Activated T-cell treated with anti-CD3 and anti-CD28 coated beads, Interleukin-2, amount 50 U/mL, for 72 hours (primary cell): ENCODE data around the gene NFATC2. TPM values are rescaled to one million over a fixed set of nuclear protein-coding genes. Genes with fewer than 3 reads are reported as not detected.

Experiments
- ATAC-seq, 2 donors: fragments of 150-1000 bp; cut with Tn5 transposase; replicated peaks in 1 of 2; 2 replicates each; pipeline ENCODE4 v1.10.0; 2021; ENCODE audit warnings: moderate library complexity in 2 of 2, mild to moderate bottlenecking in 1 of 2
- DNase-seq, 2 donors: peaks; one replicate each; pipeline ENCODE4 v3.0.0; 2021 to 2022; ENCODE audit warnings: mixed read lengths in 1 of 2
- H3K27ac Mint-ChIP-seq: one replicate; pipeline ENCODE4 v1.8.0; 2022; ENCODE audit warnings: mild to moderate bottlenecking, moderate library complexity, mixed read lengths
- H3K27me3 Mint-ChIP-seq: one replicate; pipeline ENCODE4 v1.8.0; 2022; ENCODE audit warnings: low read depth, mixed read lengths
- H3K36me3 Mint-ChIP-seq, 2 donors: one replicate each; pipeline ENCODE4 v1.8.0; 2022; ENCODE audit warnings: mixed read lengths in 2 of 2, mild to moderate bottlenecking in 1 of 2; ENCODE audit not compliant: insufficient read depth in 2 of 2
- H3K4me1 Mint-ChIP-seq: one replicate; pipeline ENCODE4 v1.8.0; 2022; ENCODE audit warnings: low read depth, mixed read lengths
- H3K4me3 Mint-ChIP-seq, 2 donors: one replicate each; pipeline ENCODE4 v1.8.0; 2022; ENCODE audit warnings: mild to moderate bottlenecking in 2 of 2, mixed read lengths in 2 of 2, moderate library complexity in 2 of 2
- H3K9me3 Mint-ChIP-seq, 2 donors: one replicate each; pipeline ENCODE4 v1.8.0; 2022; ENCODE audit warnings: mixed read lengths in 2 of 2
- total RNA-seq, 2 donors: library from RNA; stranded (reverse); gene quantifications; one replicate each; pipeline ENCODE4 v1.2.3, GENCODE V29; 2022

The NFATC2 gene
- total RNA-seq, 2 donors from 2014 or later, result 29.4 to 39.9 TPM

DNA sequence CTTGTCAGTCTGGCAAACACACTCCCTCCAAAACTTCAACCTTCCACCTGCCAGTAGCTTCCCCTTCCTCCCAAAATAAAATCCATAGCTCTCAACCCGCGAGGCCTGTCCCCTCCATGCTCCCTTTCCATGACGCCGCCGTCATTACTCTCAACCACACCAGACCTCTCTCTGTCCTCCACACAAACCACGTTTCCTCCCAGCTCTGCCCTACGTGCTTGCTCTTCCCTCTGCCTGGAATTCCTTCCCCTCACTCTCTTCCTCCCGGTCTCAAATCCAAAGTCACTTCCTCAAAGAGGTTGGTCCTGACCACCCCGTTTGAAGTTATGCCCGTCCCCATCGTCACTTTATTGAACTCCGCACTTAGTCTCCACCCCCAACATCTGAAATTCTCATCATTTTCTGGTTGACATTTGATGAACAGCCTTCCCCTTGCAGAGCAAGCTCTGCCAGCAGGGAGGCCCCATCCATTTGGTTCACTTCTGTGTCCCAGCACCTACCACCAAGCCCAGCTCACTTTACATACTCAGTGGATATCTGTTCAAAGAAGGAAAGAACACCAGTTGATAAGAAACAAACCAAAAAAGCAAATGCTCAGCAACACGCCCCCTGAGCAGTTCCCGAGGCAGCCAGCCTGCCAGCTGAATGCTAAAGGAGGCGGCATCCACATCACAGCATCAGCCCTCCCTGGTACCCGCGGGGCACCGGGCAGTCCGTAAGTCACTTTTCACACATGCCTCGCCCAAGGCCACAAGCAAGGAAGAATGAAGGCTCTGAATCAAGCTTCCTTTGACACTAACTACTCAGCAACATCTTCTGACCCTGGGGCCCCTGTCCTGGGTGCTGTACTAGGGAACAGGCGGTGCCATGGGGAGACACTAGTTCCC is 125.0 kb downstream of the NFATC2 start:
- no peak for ATAC-seq
- H3K9me3 Mint-ChIP-seq, result no peaks in the 10 kb centered on the region
- peaks cover 74% of the 10 kb centered on the region for H3K4me1 Mint-ChIP-seq
- DNase-seq, result no peak
- H3K4me3 Mint-ChIP-seq, result peak overlapping the region; percentile 43 to 51
- peaks cover 8 to 31% of the 10 kb centered on the region in 2 donors for H3K36me3 Mint-ChIP-seq
- peak overlapping the region; percentile 91 for H3K27ac Mint-ChIP-seq
- no peaks in the 10 kb centered on the region for H3K27me3 Mint-ChIP-seq

DNA sequence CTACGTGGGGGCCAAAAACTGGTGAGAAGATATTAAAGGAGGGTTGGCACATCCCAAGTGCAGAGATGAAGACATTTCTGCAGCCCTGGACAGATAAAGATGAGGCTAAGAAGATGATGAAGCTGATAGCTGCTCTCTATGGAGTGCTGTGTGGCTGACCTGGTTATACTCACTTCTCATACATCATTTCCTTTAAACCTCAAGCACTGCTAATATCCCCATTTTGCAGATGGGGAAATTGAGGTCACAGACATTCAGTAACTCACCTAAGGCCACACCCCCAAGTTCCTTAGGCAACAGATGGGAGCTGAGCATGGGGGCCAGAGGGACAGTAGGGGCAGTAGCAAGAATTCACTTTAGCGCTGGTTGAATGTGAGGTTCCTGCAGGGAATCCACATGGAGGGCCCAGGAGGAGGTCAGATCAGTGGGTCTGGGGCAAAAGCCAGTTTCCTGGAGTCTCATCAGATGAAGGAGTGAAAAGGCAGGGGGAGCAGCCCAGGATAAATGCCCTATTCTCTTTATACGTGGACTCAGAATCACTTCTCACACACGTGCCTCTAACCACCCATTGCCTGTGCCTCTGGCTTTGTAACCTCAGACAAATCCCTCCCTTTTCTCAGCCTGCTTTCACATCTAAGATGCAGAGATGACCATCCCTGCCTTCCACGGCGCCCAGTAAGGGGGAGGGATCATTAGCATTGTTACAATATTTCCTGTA is 125.8 kb downstream of the NFATC2 start:
- no peaks in the 10 kb centered on the region for H3K9me3 Mint-ChIP-seq
- peaks cover 74% of the 10 kb centered on the region for H3K4me1 Mint-ChIP-seq
- peak overlapping the region; percentile 43 to 51 for H3K4me3 Mint-ChIP-seq
- peak overlapping the region; percentile 91 for H3K27ac Mint-ChIP-seq
- DNase-seq (no peak), ATAC-seq (peak in 1 of 2 donors; percentile 14)
- peaks cover 8 to 29% of the 10 kb centered on the region in 2 donors for H3K36me3 Mint-ChIP-seq
- H3K27me3 Mint-ChIP-seq, result no peaks in the 10 kb centered on the region

DNA sequence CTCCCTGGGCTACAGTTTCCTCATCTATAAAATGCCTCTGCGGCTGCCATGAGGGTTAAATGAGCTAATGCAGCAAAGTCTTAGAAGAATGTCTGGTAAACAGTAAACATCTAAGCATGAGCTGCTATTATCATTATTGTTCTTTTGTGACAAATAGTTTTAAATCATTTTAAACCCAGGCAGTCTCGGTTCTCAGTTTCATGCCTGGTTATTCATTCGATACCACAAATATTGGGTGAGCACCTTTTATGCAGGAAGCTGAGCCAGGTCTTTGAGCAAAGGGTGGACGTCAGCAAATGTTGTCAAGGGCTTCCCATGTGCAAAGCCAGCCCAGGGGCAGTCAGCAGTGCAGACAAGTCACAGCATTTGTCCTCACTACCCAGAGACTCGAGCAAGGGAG is 128.7 kb downstream of the NFATC2 start:
- peak; percentile 53 to 57 for ATAC-seq

DNA sequence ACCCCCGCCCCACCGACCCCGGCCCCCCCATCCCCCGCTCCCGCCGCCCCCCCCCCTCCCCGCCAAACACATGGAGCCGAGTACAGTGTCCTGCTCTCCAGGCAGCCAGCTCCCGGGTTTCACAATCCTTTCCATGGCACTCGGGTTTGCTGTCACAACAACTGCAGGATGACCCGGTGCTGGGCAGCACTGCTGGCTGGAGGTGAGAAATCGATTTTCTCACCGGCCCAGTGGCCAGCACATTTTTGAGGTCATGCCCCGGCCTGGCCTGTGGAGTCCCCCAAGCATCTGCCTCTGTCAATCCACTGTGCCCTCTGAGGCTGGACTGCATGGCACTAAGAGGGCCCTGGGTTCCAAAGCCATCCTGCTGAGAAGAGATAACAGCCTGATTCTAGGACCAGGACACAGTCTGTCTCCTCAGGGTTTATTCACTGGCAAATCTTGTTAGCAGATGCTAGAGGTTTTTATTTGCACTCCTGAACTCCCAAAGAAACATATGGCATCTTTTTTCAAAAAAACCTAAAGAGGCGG is 129.5 kb downstream of the NFATC2 start:
- DNase-seq (no peak), ATAC-seq (no peak)
- Mint-ChIP-seq H3K36me3 (peaks cover 24 to 33% of the 10 kb centered on the region in 2 donors), H3K9me3 (peaks cover 0 to 3% of the 10 kb centered on the region in 2 donors), H3K27ac (no peak overlapping the region), H3K4me1 (peaks cover 65% of the 10 kb centered on the region), H3K4me3 (no peak overlapping the region), H3K27me3 (no peaks in the 10 kb centered on the region)

More for the DNA sequence above, 128.7 kb downstream of the NFATC2 start:
- Mint-ChIP-seq H3K27me3 (no peaks in the 10 kb centered on the region), H3K36me3 (peaks cover 24 to 35% of the 10 kb centered on the region in 2 donors), H3K4me1 (peaks cover 65% of the 10 kb centered on the region), H3K27ac (peak overlapping the region; percentile 75), H3K9me3 (peaks cover 0 to 3% of the 10 kb centered on the region in 2 donors), H3K4me3 (peak overlapping the region; percentile 33 to 59)
- DNase-seq, result no peak

DNA sequence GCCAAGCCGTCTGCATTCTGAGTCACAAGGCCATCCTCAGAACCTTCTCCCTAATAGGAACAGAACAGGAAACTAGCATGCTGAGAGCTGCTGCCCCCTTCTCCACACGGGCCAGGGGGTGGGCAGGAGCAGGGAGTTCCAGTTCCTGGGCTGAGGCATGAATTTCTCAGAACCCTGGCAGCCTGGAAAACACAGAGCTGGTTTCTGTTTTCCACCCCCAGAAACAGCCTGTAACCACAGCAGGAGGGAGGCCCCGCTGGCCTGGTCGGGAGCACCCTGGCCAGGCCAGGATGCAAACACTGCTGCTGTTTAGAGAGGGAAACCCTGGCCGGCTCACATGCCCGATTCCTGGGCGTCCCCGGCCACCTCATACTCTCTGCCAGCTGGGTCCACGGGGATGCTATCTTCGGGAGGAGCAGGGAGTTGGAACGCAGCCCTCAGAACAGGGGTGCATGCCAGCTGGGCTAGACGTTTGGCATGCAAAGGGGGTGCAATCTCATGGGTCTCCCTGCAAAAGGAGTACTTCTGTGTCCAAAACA is 130.1 kb downstream of the NFATC2 start:
- DNase-seq (no peak), ATAC-seq (peak in 1 of 2 donors; percentile 10)
- H3K9me3 Mint-ChIP-seq, result peaks cover 0 to 3% of the 10 kb centered on the region in 2 donors
- no peak overlapping the region for H3K27ac Mint-ChIP-seq
- H3K27me3 Mint-ChIP-seq, result no peaks in the 10 kb centered on the region
- peak overlapping the region in 1 of 2 donors; percentile 24 for H3K4me3 Mint-ChIP-seq
- H3K4me1 Mint-ChIP-seq, result peaks cover 62% of the 10 kb centered on the region
- H3K36me3 Mint-ChIP-seq, result peaks cover 22 to 34% of the 10 kb centered on the region in 2 donors

DNA sequence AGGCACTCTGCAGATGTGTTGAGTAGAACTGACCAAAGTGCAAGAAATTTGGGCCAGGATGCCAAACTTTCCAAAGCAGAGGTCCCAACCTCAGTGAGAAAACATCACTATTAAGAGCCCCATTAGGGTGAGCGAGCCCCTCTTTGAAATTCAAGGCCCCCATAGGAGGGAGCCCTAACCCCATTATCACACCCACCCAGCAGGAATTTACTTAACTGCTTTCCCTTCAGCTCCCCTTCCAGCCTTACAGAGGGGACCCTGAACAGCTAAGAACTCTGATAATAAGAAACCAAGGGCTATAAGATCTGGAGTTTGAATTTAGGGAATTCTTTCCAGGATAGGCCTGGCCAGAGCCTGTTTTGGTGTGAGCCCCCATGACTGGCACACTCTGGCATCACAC is 130.6 kb downstream of the NFATC2 start:
- H3K4me3 Mint-ChIP-seq, result no peak overlapping the region
- ATAC-seq, result no peak
- H3K36me3 Mint-ChIP-seq, result peaks cover 22 to 33% of the 10 kb centered on the region in 2 donors
- H3K27me3 Mint-ChIP-seq, result no peaks in the 10 kb centered on the region
- H3K9me3 Mint-ChIP-seq, result peaks cover 0 to 3% of the 10 kb centered on the region in 2 donors
- no peak for DNase-seq
- H3K27ac Mint-ChIP-seq, result peak overlapping the region; percentile 46
- H3K4me1 Mint-ChIP-seq, result peaks cover 62% of the 10 kb centered on the region

DNA sequence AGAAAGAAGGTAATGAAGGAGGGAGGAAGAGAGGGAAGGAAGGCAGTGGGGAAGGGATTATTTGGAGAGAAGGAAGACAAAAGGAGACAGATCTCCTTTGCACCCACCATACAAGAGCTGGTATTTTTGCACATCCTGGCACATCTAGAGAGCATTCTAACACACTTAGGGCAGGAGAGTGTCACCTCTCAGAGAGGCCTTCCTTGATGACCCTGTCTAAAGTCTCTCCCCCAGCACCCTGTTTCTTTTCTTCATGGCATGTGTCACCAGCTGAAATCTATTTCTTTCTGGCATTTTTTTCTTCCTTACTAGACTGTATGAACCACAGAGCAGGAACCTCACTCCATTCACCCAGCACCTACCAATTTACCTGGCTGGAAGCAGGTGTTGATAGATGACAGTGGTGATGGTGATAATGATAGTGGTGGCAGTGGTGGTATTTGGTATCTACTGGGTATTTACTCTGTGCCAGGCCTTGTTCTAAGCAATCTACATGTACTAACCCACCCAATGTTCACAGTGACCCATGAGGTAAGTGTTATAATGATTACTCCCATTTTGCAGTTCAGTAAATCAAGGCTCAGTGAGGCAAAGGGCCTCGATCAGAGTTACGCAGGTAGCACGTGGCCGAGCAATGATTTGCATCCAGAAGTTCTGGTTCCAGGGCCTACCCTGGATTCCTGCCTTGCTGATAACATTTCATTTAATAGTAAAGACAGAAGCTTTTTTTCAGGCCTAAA is 131.8 kb downstream of the NFATC2 start:
- Mint-ChIP-seq H3K4me1 (peaks cover 59% of the 10 kb centered on the region), H3K27ac (peak overlapping the region; percentile 50), H3K36me3 (peaks cover 23 to 34% of the 10 kb centered on the region in 2 donors), H3K9me3 (peaks cover 0 to 3% of the 10 kb centered on the region in 2 donors), H3K27me3 (no peaks in the 10 kb centered on the region), H3K4me3 (no peak overlapping the region)
- no peak for DNase-seq
- no peak for ATAC-seq

DNA sequence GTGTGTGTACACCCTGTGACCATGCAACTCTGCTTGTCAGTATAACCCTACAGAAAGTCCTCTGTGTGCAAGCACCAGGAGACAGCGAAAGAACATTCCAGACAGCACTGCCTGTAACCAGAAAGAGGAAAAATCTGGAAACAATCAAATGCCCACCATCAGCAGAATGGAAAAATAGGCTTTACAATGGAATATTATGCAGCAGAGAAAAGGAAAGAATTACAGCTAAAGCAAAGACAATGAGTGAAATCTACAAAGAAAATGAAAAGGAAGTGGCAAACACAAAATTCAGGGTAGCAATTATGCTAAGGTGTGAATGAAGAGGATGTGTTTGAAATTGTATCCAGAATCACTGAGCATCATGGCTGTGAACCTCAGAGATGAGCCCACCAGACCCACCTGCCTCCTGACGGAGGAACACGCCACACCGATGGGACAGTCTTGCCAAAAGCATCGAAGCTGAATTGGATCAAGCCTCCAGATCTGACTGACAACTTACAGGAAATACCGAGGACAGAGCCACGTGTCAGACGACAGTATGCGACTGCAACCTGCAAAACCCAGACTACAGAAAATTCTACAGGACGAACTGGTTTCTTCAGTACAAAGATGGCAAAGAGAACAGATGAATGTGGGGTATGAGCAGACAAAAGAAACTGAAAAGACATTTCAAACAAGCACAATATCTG is 133.2 kb downstream of the NFATC2 start:
- peaks cover 24 to 38% of the 10 kb centered on the region in 2 donors for H3K36me3 Mint-ChIP-seq
- no peak for DNase-seq
- peaks cover 0 to 3% of the 10 kb centered on the region in 2 donors for H3K9me3 Mint-ChIP-seq
- peak overlapping the region; percentile 7 for H3K27ac Mint-ChIP-seq
- no peak for ATAC-seq
- no peaks in the 10 kb centered on the region for H3K27me3 Mint-ChIP-seq
- peaks cover 61% of the 10 kb centered on the region for H3K4me1 Mint-ChIP-seq
- no peak overlapping the region for H3K4me3 Mint-ChIP-seq

DNA sequence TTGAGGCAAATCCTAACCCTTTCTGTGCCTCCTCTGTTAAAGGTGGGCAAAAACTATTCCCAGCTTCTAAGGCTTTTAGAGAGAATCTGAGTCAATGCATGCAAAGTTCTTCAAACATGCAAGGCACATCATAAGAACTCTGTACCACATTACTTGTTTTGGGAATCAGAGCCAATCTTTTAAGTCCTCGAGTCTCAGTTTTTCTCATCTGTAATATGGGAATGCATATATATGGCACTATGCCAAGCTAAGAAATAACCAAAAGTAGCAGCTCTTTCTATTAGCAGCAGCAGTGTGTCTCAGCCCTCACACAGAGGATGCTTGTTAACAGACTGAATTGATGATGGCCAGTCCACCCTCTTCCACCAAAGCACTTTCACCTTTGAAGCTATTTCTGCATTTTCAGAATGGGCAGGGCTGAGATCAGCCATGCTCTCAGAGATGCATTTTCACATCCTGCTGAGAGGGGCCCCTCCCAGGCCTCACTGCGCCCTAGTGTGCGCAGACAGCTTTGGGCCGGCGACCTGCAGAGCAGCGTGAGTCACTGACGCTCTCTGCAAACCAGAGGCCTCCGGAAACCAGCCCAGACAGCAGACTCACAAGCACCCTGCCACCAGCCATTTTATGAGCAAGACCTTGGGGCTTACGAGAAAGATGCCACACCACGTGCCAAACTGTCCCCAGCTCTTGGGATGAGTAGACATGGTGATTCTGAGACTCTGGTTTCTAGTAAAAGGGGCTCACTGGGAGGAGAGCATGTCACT is 138.0 kb downstream of the NFATC2 start:
- Mint-ChIP-seq H3K36me3 (peaks cover 27 to 52% of the 10 kb centered on the region in 2 donors), H3K27ac (peak overlapping the region; percentile 98), H3K27me3 (no peaks in the 10 kb centered on the region), H3K4me3 (peak overlapping the region; percentile 63 to 67), H3K4me1 (peaks cover 83% of the 10 kb centered on the region), H3K9me3 (peaks cover 0 to 3% of the 10 kb centered on the region in 2 donors)
- ATAC-seq (peak; percentile 85), DNase-seq (peak; percentile 90 to 94)

DNA sequence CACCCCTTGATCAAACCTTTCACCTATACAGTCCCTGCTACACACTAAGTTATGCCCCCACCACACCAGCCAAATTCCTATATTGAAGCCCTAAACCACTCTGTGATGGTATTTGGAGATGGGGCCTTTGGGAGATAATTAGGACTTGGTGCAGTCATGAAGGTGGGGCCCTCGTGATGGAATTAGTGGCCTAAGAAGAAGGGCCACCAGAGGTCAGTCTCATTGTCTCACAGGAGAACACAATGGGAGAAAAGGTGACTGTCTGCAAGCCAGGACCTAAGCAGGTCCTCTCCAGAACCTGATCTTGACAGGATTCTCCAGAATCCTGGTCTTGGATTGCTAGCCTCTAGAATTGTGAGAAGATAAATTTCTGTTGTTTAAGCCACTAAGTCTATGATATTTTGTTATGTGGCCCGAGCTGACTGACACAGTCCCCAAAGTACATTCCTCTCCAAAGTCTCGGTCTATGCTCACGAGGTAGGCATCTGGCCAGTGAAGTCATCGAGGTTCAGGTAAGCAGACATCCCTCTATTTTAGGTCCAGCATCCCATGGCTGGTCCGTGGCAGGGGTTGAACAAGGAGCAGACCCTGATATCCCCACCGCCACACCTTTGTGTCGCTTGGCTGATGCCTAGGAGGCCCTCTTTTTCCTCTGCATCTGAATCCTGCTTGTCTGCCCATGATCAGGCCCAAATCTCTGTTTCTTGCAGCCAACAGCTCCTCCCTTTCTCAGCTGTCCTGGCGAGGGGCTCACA is 138.9 kb downstream of the NFATC2 start:
- Mint-ChIP-seq H3K9me3 (no peaks in the 10 kb centered on the region), H3K27ac (peak overlapping the region; percentile 98), H3K27me3 (no peaks in the 10 kb centered on the region), H3K36me3 (peaks cover 25 to 50% of the 10 kb centered on the region in 2 donors), H3K4me3 (peak overlapping the region; percentile 63 to 67), H3K4me1 (peaks cover 86% of the 10 kb centered on the region)
- no peak for ATAC-seq
- no peak for DNase-seq

DNA sequence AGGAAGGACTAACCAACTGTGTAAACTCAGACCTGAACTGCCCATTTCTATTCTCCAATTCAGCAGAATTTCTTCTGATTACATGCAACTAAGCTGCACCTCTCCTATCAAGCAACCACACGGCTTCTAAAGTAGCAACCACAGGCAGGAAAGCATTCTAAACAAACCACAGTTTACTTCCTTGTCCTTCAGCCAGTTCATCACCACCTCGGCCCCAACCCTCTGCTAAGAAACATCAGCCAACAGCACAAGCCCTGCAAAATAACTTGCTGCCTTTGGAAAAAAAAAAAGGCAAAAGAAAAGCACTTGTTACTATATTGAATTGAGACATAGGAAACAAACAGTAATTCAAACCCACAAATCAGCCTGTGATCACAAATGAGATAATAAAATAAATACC is 140.3 kb downstream of the NFATC2 start:
- Mint-ChIP-seq H3K9me3 (no peaks in the 10 kb centered on the region), H3K4me3 (peak overlapping the region; percentile 77 to 87), H3K36me3 (peaks cover 26 to 51% of the 10 kb centered on the region in 2 donors), H3K27ac (peak overlapping the region; percentile 98), H3K27me3 (no peaks in the 10 kb centered on the region), H3K4me1 (peaks cover 85% of the 10 kb centered on the region)
- ATAC-seq (no peak), DNase-seq (peak; percentile 44 to 48)
